H1 (cell line): ENCODE measurements around the gene CCNY. TPM values are rescaled to one million over a fixed set of nuclear protein-coding genes. Genes with fewer than 3 reads are reported as not detected.

Experiments used
- CTCF ChIA-PET: fragments of 300-600 bp; sonication (Branson Sonifier 250); formaldehyde crosslinking; loops from one replicate; lab custom pipeline; 2021; ENCODE audit not compliant: partially characterized antibody; lab: Charles Lee
- POLR2A ChIA-PET: fragments of 300-600 bp; sonication (Branson Sonifier 250); formaldehyde crosslinking; loops from one replicate; lab custom pipeline; 2021; ENCODE audit warnings: inconsistent platforms; ENCODE audit not compliant: partially characterized antibody; lab: Charles Lee
- DNase-seq, 2 experiments: peaks; one replicate each; pipeline versions ENCODE4 v3.0.0 to v3.0.0-alpha.2; 2010 to 2022; ENCODE audit warnings: low spot score in 2 of 2, low read depth in 1 of 2, mixed read lengths in 1 of 2
- FAIRE-seq: peaks from 2 replicates; lab custom pipeline; 2011; peaks lifted over from hg19 to GRCh38; lab: Jason Lieb, UNC
- H2AFZ ChIP-seq: 2 replicates; pipeline ENCODE4 v1.8.1; 2012; ENCODE audit warnings: low read length, inconsistent platforms
- H2AK5ac ChIP-seq: 2 replicates; pipeline ENCODE4 v1.6.1; 2013; ENCODE audit warnings: low read depth, low read length
- H2BK120ac ChIP-seq: replicated peaks from 2 replicates; pipeline ENCODE3; 2013; ENCODE audit warnings: low read depth, low read length, inconsistent platforms
- H2BK12ac ChIP-seq: 2 replicates; pipeline ENCODE4 v1.6.1; 2013; ENCODE audit warnings: low read depth, low read length
- H2BK15ac ChIP-seq: 2 replicates; pipeline ENCODE4 v1.6.1; 2013; ENCODE audit warnings: low read length
- H2BK20ac ChIP-seq: 2 replicates; pipeline ENCODE4 v1.6.1; 2013; ENCODE audit warnings: low read length
- H2BK5ac ChIP-seq: 2 replicates; pipeline ENCODE4 v1.6.1; 2013; ENCODE audit warnings: low read depth, low read length
- H3K14ac ChIP-seq: 2 replicates; pipeline ENCODE4 v1.6.1; 2013; ENCODE audit warnings: inconsistent platforms; ENCODE audit not compliant: insufficient read length
- H3K18ac ChIP-seq: 2 replicates; pipeline ENCODE4 v1.6.1; 2013; ENCODE audit warnings: low read length; ENCODE audit errors: extremely low read depth
- H3K23ac ChIP-seq: 2 replicates; pipeline ENCODE4 v1.6.1; 2013; ENCODE audit warnings: inconsistent platforms; ENCODE audit not compliant: insufficient read length
- H3K23me2 ChIP-seq: 2 replicates; pipeline ENCODE4 v1.6.1; 2013; ENCODE audit warnings: low read depth, low read length
- H3K27ac ChIP-seq: 2 replicates; pipeline ENCODE4 v1.6.1; 2011; ENCODE audit warnings: low read depth, low read length, inconsistent platforms
- H3K27me3 ChIP-seq, 4 experiments: replicated peaks in 1 of 4; 1 replicate in 1 of 4; 2 replicates in 3 of 4; pipeline versions ENCODE4 v1.6.1 to v1.8.1; 2011 to 2013; ENCODE audit warnings: low read length in 3 of 4, mild to moderate bottlenecking in 3 of 4, inconsistent platforms in 2 of 4, mixed read lengths in 2 of 4, moderate library complexity in 1 of 4; ENCODE audit not compliant: control insufficient read depth in 3 of 4, insufficient read depth in 3 of 4; ENCODE audit errors: extremely low read depth in 1 of 4
- H3K36me3 ChIP-seq, 4 experiments: 2 replicates each; pipeline versions ENCODE4 v1.6.1 to v1.8.1; 2011 to 2013; ENCODE audit warnings: mild to moderate bottlenecking in 4 of 4, low read length in 3 of 4, moderate library complexity in 2 of 4, control low read depth in 1 of 4, inconsistent platforms in 1 of 4; ENCODE audit not compliant: insufficient read depth in 4 of 4, control insufficient read depth in 2 of 4
- H3K4ac ChIP-seq: replicated peaks from 2 replicates; pipeline ENCODE3; 2013; ENCODE audit warnings: low read length, low read depth, mixed read lengths, inconsistent platforms; ENCODE audit not compliant: insufficient read length
- H3K4me1 ChIP-seq, 4 experiments: replicated peaks in 1 of 4; 1 replicate in 1 of 4; 2 replicates in 3 of 4; pipeline versions ENCODE4 v1.6.1 to v1.8.1; 2011 to 2013; ENCODE audit warnings: low read length in 3 of 4, inconsistent platforms in 2 of 4, mixed read lengths in 1 of 4; ENCODE audit not compliant: insufficient read depth in 4 of 4, control insufficient read depth in 3 of 4
- H3K4me2 ChIP-seq, 2 experiments: 2 replicates each; pipeline versions ENCODE4 v1.6.1 to v1.8.1; 2011 to 2013; ENCODE audit warnings: low read depth in 2 of 2, low read length in 2 of 2, control low read depth in 1 of 2, inconsistent platforms in 1 of 2, mild to moderate bottlenecking in 1 of 2; ENCODE audit not compliant: insufficient read depth in 1 of 2
- H3K4me3 ChIP-seq, 4 experiments: fragments of 200-600, 300-600 bp in 1 of 4; sonication (generic), shearing (Covaris generic), sonication (Bioruptor Twin) in 1 of 4; 2 replicates each; pipeline versions ENCODE4 v1.5.1 to v1.8.1; 2011 to 2016; ENCODE audit warnings: low read length in 4 of 4, low read depth in 3 of 4, control low read depth in 2 of 4, inconsistent platforms in 2 of 4, mild to moderate bottlenecking in 2 of 4, mixed read lengths in 1 of 4, moderate library complexity in 1 of 4; ENCODE audit not compliant: insufficient read depth in 2 of 4; ENCODE audit errors: extremely low read depth in 1 of 4
- H3K56ac ChIP-seq: replicated peaks from 2 replicates; pipeline ENCODE3; 2013; ENCODE audit warnings: low read depth, mild to moderate bottlenecking, mixed read lengths, low read length, inconsistent platforms; ENCODE audit not compliant: insufficient read length
- H3K79me1 ChIP-seq: 2 replicates; pipeline ENCODE4 v1.6.1; 2013; ENCODE audit warnings: low read depth, low read length, control low read depth
- H3K79me2 ChIP-seq, 2 experiments: 2 replicates each; pipeline versions ENCODE4 v1.6.1 to v1.8.1; 2012 to 2013; ENCODE audit warnings: low read length in 2 of 2, mild to moderate bottlenecking in 2 of 2, inconsistent platforms in 1 of 2; ENCODE audit not compliant: insufficient read depth in 2 of 2, control insufficient read depth in 1 of 2
- H3K9ac ChIP-seq, 4 experiments: replicated peaks in 1 of 4; 1 replicate in 1 of 4; 2 replicates in 3 of 4; pipeline versions ENCODE4 v1.6.1 to v1.8.1; 2011 to 2013; ENCODE audit warnings: low read depth in 3 of 4, low read length in 3 of 4, control low read depth in 2 of 4, mild to moderate bottlenecking in 2 of 4, moderate library complexity in 2 of 4, inconsistent platforms in 1 of 4; ENCODE audit errors: extremely low read depth in 1 of 4
- H3K9me3 ChIP-seq, 2 experiments: 2 replicates each; pipeline versions ENCODE4 v1.6.1 to v1.8.1; 2012 to 2013; ENCODE audit warnings: mild to moderate bottlenecking in 2 of 2, moderate library complexity in 2 of 2, control low read depth in 1 of 2, inconsistent platforms in 1 of 2, low read depth in 1 of 2, low read length in 1 of 2, mixed read lengths in 1 of 2; ENCODE audit not compliant: insufficient read depth in 2 of 2
- H4K20me1 ChIP-seq, 2 experiments: replicated peaks in 1 of 2; 2 replicates each; pipeline versions ENCODE3 to v1.8.1; 2011 to 2013; ENCODE audit warnings: inconsistent platforms in 2 of 2, low read length in 2 of 2, mild to moderate bottlenecking in 1 of 2; ENCODE audit not compliant: insufficient read depth in 2 of 2, control insufficient read depth in 1 of 2
- H4K5ac ChIP-seq: 2 replicates; pipeline ENCODE4 v1.6.1; 2013; ENCODE audit warnings: low read length, low read depth, mixed read lengths, inconsistent platforms; ENCODE audit not compliant: insufficient read length
- H4K8ac ChIP-seq: 2 replicates; pipeline ENCODE4 v1.8.0; 2013; ENCODE audit warnings: mild to moderate bottlenecking, moderate library complexity, low read length, inconsistent platforms; ENCODE audit not compliant: insufficient read depth; ENCODE audit errors: extremely low read depth
- H4K91ac ChIP-seq: replicated peaks from 2 replicates; pipeline ENCODE3; 2013; ENCODE audit warnings: low read length, mixed read lengths, inconsistent platforms; ENCODE audit not compliant: insufficient read length
- JUND ChIP-seq: IDR thresholded peaks from 2 replicates; pipeline ENCODE4 v1.6.1; 2011; ENCODE audit warnings: mild to moderate bottlenecking, improper control_type of control experiment, low read length
- WGBS, 2 experiments: shearing (Covaris generic) in 1 of 2; methylation state at CpG; one replicate each; pipeline versions ENCODE4 v1.1.6 to v1.1.7; 2013 to 2015; ENCODE audit warnings: low lambda C conversion rate in 2 of 2, mixed read lengths in 2 of 2, inconsistent platforms in 1 of 2, low coverage in 1 of 2, missing lambda C conversion rate in 1 of 2; ENCODE audit not compliant: insufficient replicate concordance in 2 of 2, insufficient coverage in 1 of 2, insufficient read length in 1 of 2; ENCODE audit errors: extremely low coverage in 1 of 2, missing lambda C conversion rate in 1 of 2; 5-methylcytosine and 5-hydroxymethylcytosine counted together
- polyA plus RNA-seq, 7 experiments: library from polyadenylated mRNA; depleted of rRNA in 3 of 7; stranded (reverse) in 5 of 7; unstranded in 2 of 7; fragments of >200 nt in 5 of 7; fragments of 200-250 nt in 2 of 7; gene quantifications; 1 replicate in 5 of 7; 2 replicates in 1 of 7; 4 replicates in 1 of 7; pipeline versions ENCODE4 v1.2.1 to v1.2.3, GENCODE V29; 2011 to 2013; ENCODE audit warnings: missing spikeins in 2 of 7, mixed read lengths in 2 of 7
- total RNA-seq: library from RNA; stranded (reverse); fragmentation: NEBNext Ultra II Directional; extraction: Animal tissue kit (Norgen Biotek cat#: 25700); gene quantifications from 2 replicates; pipeline ENCODE4 v1.2.1, GENCODE V29; 2021

The CCNY gene
- total and polyA plus RNA-seq, 2 of the 8 experiments (the other 6 are each of a cell fraction or from before 2014, with no cell fraction given) = 25.3 to 68.2 TPM

DNA sequence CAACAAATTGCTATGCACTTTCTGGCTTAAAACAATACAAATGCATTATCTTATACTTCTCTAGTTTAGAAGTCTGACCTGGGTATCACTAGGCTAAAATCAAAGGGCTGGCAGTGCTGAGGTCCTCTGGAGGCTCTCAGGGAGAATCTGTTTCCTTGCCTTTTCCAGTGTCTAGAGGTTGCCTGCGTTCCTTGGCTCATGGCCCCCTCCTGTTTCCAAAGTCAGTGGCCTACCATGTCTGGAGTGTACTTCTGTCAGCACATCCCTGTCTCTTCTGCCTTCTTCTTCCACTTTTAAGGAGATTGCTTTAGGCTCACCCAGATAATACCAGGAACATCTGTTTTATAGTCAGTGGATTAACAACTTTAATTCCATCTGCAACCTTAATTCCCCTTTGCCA, 52.4 kb downstream of the CCNY start:
- Histone ChIP-seq H2BK5ac (no peak overlapping the region), H2BK120ac (no peak overlapping the region), H3K18ac (no peak overlapping the region), H3K36me3 (no peaks in the 10 kb centered on the region), H3K9me3 (no peaks in the 10 kb centered on the region), H3K4ac (no peak overlapping the region), H3K79me1 (peaks cover 4% of the 10 kb centered on the region; the same call in 1 of the 2 replicates), H2BK15ac (no peak overlapping the region), H3K23me2 (no peaks in the 10 kb centered on the region), H3K79me2 (peaks cover 8 to 83% of the 10 kb centered on the region in 2 experiments), H2BK20ac (no peak overlapping the region), H3K4me1 (peaks cover 4 to 16% (median 10%) of the 10 kb centered on the region in 4 experiments), H2AK5ac (no peak overlapping the region), H4K91ac (no peak overlapping the region), H4K8ac (no peak overlapping the region), H2BK12ac (no peak overlapping the region), H4K20me1 (peaks cover 0 to 2% of the 10 kb centered on the region in 2 experiments), H3K27ac (no peak overlapping the region), H3K23ac (no peak overlapping the region), H3K4me2 (no peak overlapping the region), H3K4me3 (no peak overlapping the region), H3K27me3 (no peaks in the 10 kb centered on the region), H3K9ac (no peak overlapping the region), H3K56ac (no peak overlapping the region), H3K14ac (no peak overlapping the region), H2AFZ (no peak overlapping the region), H4K5ac (no peak overlapping the region)
- POLR2A ChIA-PET = no interaction called here
- no peak for DNase-seq
- no peak for FAIRE-seq
- no peak for TF ChIP-seq JUND
- CTCF ChIA-PET = no interaction called here
- WGBS, 2 experiments = 90% methylated on average over 1 of the region's 1 CpG; no CpG with 5 or more reads in 1 of the 2 experiments
